Liver (tissue), 3 donors: ENCODE measurements around the gene HDAC8.

Experiments used
- TAF1 ChIP-seq: conservative IDR thresholded peaks from 2 replicates; pipeline ENCODE4 v1.6.1; 2016; ENCODE audit warnings: antibody characterized with exemption, mild to moderate bottlenecking
- TF ChIP-seq, protein P1 (sequence below): IDR thresholded peaks from 2 replicates; pipeline ENCODE4 v1.6.1; 2016; ENCODE audit warnings: antibody characterized with exemption, mild to moderate bottlenecking
- TF ChIP-seq, protein P2 (sequence below): fragments of 150-350 bp; IDR thresholded peaks from 2 replicates; pipeline ENCODE4 v1.5.1; 2017; ENCODE audit warnings: improper control_type of control experiment, low read depth, low read length; ENCODE audit not compliant: missing input control
- TF ChIP-seq, protein P3 (sequence below): IDR thresholded peaks from 2 replicates; pipeline ENCODE4 v1.6.1; 2016; ENCODE audit warnings: antibody characterized with exemption
- TF ChIP-seq, protein P4 (sequence below): IDR thresholded peaks from 2 replicates; pipeline ENCODE4 v1.6.1; 2016; ENCODE audit warnings: antibody characterized with exemption
- donor health status: healthy.
- donor health status: healthy.

DNA sequence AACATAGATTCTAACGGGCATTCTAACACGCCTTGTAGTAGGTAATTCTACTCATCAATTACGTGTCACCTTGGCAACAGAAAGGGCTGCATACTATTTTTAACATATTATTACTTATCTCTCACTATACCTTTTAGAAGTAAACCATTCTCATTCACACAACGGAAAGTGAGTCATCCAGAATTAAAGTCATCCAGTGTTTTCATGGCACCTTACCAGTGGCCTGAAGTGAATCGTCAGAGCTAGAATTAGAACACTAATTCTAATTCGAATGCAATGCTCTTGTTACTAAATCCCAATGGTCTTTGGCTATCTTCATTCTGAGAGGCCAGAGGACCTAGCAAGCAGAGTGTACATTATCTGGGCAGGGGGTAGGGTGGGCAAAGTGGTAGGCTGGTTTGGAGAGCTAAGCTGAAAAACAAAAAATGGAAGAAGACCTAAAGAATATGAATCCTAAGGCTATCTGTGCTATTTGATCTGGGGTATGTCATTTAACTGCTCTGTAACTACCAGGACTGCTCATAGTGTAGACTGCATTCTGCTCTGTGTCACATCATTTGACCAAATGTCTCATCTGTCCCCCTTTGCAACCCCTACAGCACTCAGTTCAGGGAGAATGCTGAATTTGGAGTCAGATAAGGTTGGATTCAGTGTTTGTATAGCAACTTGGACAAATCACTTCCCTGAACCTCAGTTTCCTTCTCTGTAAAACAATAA is 96.5 kb downstream of the HDAC8 start:
- TF ChIP-seq, protein P1, sequence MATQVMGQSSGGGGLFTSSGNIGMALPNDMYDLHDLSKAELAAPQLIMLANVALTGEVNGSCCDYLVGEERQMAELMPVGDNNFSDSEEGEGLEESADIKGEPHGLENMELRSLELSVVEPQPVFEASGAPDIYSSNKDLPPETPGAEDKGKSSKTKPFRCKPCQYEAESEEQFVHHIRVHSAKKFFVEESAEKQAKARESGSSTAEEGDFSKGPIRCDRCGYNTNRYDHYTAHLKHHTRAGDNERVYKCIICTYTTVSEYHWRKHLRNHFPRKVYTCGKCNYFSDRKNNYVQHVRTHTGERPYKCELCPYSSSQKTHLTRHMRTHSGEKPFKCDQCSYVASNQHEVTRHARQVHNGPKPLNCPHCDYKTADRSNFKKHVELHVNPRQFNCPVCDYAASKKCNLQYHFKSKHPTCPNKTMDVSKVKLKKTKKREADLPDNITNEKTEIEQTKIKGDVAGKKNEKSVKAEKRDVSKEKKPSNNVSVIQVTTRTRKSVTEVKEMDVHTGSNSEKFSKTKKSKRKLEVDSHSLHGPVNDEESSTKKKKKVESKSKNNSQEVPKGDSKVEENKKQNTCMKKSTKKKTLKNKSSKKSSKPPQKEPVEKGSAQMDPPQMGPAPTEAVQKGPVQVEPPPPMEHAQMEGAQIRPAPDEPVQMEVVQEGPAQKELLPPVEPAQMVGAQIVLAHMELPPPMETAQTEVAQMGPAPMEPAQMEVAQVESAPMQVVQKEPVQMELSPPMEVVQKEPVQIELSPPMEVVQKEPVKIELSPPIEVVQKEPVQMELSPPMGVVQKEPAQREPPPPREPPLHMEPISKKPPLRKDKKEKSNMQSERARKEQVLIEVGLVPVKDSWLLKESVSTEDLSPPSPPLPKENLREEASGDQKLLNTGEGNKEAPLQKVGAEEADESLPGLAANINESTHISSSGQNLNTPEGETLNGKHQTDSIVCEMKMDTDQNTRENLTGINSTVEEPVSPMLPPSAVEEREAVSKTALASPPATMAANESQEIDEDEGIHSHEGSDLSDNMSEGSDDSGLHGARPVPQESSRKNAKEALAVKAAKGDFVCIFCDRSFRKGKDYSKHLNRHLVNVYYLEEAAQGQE = no peak
- TF ChIP-seq, protein P2, sequence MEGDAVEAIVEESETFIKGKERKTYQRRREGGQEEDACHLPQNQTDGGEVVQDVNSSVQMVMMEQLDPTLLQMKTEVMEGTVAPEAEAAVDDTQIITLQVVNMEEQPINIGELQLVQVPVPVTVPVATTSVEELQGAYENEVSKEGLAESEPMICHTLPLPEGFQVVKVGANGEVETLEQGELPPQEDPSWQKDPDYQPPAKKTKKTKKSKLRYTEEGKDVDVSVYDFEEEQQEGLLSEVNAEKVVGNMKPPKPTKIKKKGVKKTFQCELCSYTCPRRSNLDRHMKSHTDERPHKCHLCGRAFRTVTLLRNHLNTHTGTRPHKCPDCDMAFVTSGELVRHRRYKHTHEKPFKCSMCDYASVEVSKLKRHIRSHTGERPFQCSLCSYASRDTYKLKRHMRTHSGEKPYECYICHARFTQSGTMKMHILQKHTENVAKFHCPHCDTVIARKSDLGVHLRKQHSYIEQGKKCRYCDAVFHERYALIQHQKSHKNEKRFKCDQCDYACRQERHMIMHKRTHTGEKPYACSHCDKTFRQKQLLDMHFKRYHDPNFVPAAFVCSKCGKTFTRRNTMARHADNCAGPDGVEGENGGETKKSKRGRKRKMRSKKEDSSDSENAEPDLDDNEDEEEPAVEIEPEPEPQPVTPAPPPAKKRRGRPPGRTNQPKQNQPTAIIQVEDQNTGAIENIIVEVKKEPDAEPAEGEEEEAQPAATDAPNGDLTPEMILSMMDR = no peak
- TF ChIP-seq, protein P3, sequence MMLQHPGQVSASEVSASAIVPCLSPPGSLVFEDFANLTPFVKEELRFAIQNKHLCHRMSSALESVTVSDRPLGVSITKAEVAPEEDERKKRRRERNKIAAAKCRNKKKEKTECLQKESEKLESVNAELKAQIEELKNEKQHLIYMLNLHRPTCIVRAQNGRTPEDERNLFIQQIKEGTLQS = no peak
- TF ChIP-seq, protein P4, sequence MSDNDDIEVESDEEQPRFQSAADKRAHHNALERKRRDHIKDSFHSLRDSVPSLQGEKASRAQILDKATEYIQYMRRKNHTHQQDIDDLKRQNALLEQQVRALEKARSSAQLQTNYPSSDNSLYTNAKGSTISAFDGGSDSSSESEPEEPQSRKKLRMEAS = no peak
- TF ChIP-seq TAF1 = no peak
